SK-N-SH (cell line): Measurements from ENCODE around the gene MAD1L1. TPM values are rescaled to one million over a fixed set of nuclear protein-coding genes. Genes with fewer than 3 reads are reported as not detected.

Experiments
- CTCF ChIA-PET: fragments of 300-600, 350-600 bp; formaldehyde crosslinking; extraction: SDS; loops from one replicate; lab custom pipeline; 2021; lab: Yijun Ruan, JAX
- POLR2A ChIA-PET: fragments of 350-600 bp; sonication (Branson Sonifier 250); formaldehyde crosslinking; extraction: SDS; loops from one replicate; lab custom pipeline; 2020; ENCODE audit warnings: antibody characterized with exemption, inconsistent platforms; lab: Yijun Ruan, JAX
- DNase-seq: peaks from one replicate; pipeline ENCODE4 v3.0.0; 2012
- H2AFZ ChIP-seq: fragments of 200-600 bp; sonication (generic); 2 replicates; pipeline ENCODE4 v1.8.1; 2016; ENCODE audit warnings: antibody characterized with exemption, mild to moderate bottlenecking, low read depth
- H3F3A ChIP-seq: fragments of 200-600 bp; sonication (generic); replicated peaks from 2 replicates; pipeline ENCODE3; 2016; ENCODE audit warnings: antibody characterized with exemption, mild to moderate bottlenecking; ENCODE audit not compliant: insufficient read depth
- H3K27ac ChIP-seq, 2 experiments: fragments of 200-500 bp in 1 of 2; fragments of 200-600 bp in 1 of 2; sonication (Bioruptor generic) in 1 of 2; sonication (generic), shearing (Covaris generic) in 1 of 2; 2 replicates each; pipeline versions ENCODE4 v1.5.1 to v1.6.1; 2014 to 2016; ENCODE audit warnings: low read depth in 2 of 2, inconsistent platforms in 1 of 2, low read length in 1 of 2, mild to moderate bottlenecking in 1 of 2, mixed read lengths in 1 of 2
- H3K27me3 ChIP-seq: fragments of 200-600 bp; sonication (generic), shearing (Covaris generic); 2 replicates; pipeline ENCODE4 v1.6.1; 2016; ENCODE audit warnings: mixed run types; ENCODE audit not compliant: insufficient read depth
- H3K36me3 ChIP-seq, 2 experiments: fragments of 200-500 bp in 1 of 2; fragments of 200-600 bp in 1 of 2; sonication (Bioruptor generic) in 1 of 2; sonication (generic) in 1 of 2; replicated peaks in 1 of 2; 2 replicates each; pipeline versions ENCODE3 to v1.5.1; 2014 to 2016; ENCODE audit warnings: low read length in 1 of 2, mild to moderate bottlenecking in 1 of 2; ENCODE audit not compliant: insufficient read depth in 2 of 2, control insufficient read depth in 1 of 2
- H3K4me1 ChIP-seq, 2 experiments: fragments of 200-500 bp in 1 of 2; fragments of 200-600 bp in 1 of 2; sonication (Bioruptor generic) in 1 of 2; sonication (generic), shearing (Covaris generic) in 1 of 2; 2 replicates each; pipeline versions ENCODE4 v1.5.1 to v1.6.1; 2014 to 2016; ENCODE audit warnings: low read depth in 1 of 2, low read length in 1 of 2, mixed run types in 1 of 2; ENCODE audit not compliant: insufficient read depth in 2 of 2, control insufficient read depth in 1 of 2
- H3K4me2 ChIP-seq: fragments of 200-600 bp; sonication (generic), shearing (Covaris generic); 2 replicates; pipeline ENCODE4 v1.6.1; 2017; ENCODE audit warnings: mixed run types
- H3K4me3 ChIP-seq, 2 experiments: fragments of 200-500 bp in 1 of 2; fragments of 200-600 bp in 1 of 2; sonication (Bioruptor generic) in 1 of 2; sonication (generic), shearing (Covaris generic) in 1 of 2; 2 replicates each; pipeline versions ENCODE4 v1.5.1 to v1.8.1; 2014 to 2016; ENCODE audit warnings: low read depth in 2 of 2, inconsistent platforms in 1 of 2, low read length in 1 of 2, mild to moderate bottlenecking in 1 of 2, mixed read lengths in 1 of 2, moderate library complexity in 1 of 2
- H3K79me2 ChIP-seq: fragments of 200-600 bp; sonication (generic); 2 replicates; pipeline ENCODE4 v1.8.1; 2017; ENCODE audit warnings: mild to moderate bottlenecking; ENCODE audit not compliant: insufficient read depth
- H3K9ac ChIP-seq: fragments of 200-600 bp; sonication (generic); 2 replicates; pipeline ENCODE4 v1.6.1; 2017; ENCODE audit warnings: mixed run types
- H3K9me2 ChIP-seq: fragments of 200-600 bp; sonication (generic); 2 replicates; pipeline ENCODE4 v1.6.1; 2017; ENCODE audit warnings: mixed run types
- H3K9me3 ChIP-seq: fragments of 200-600 bp; sonication (generic); 2 replicates; pipeline ENCODE4 v1.6.1; 2017; ENCODE audit warnings: mixed run types, mild to moderate bottlenecking, moderate library complexity
- H4K20me1 ChIP-seq: fragments of 200-600 bp; sonication (generic); 2 replicates; pipeline ENCODE4 v1.6.1; 2017; ENCODE audit warnings: mild to moderate bottlenecking, mixed run types; ENCODE audit not compliant: insufficient read depth
- ELF1 ChIP-seq: IDR thresholded peaks from 2 replicates; pipeline ENCODE4 v1.4.0; 2012
- EZH2phosphoT487 ChIP-seq: fragments of 200-600 bp; sonication (generic); IDR thresholded peaks from 2 replicates; pipeline ENCODE4 v1.6.1; 2017; ENCODE audit warnings: low read depth, mixed run types, mild to moderate bottlenecking, antibody characterized with exemption, moderate library complexity, borderline replicate concordance
- FOSL2 ChIP-seq: IDR thresholded peaks from 2 replicates; pipeline ENCODE4 v1.4.0; 2012; ENCODE audit warnings: low read depth, mild to moderate bottlenecking, moderate library complexity, borderline replicate concordance
- FOXJ3 ChIP-seq: sonication (generic); formaldehyde crosslinking; IDR thresholded peaks from 2 replicates; pipeline ENCODE4 v1.5.1; 2020; ENCODE audit warnings: mild to moderate bottlenecking, missing genetic modification reagents
- FOXM1 ChIP-seq: IDR thresholded peaks from 2 replicates; pipeline ENCODE4 v1.4.0; 2012; ENCODE audit warnings: low read depth, mild to moderate bottlenecking
- GATA2 ChIP-seq: sonication (generic); formaldehyde crosslinking; IDR thresholded peaks from 2 replicates; pipeline ENCODE4 v1.5.0; 2020; ENCODE audit warnings: mild to moderate bottlenecking, missing genetic modification reagents
- JUND ChIP-seq: IDR thresholded peaks from 2 replicates; pipeline ENCODE4 v1.4.0; 2012
- MXI1 ChIP-seq: IDR thresholded peaks from 2 replicates; pipeline ENCODE4 v1.6.1; 2012; ENCODE audit warnings: mild to moderate bottlenecking, low read depth, low read length, improper control_type of control experiment
- SMC3 ChIP-seq: IDR thresholded peaks from 2 replicates; pipeline ENCODE4 v1.6.1; 2012; ENCODE audit warnings: low read depth, low read length, improper control_type of control experiment
- WGBS: methylation state at CpG from one replicate; pipeline ENCODE4 v1.1.6; 2017; ENCODE audit warnings: low lambda C conversion rate; 5-methylcytosine and 5-hydroxymethylcytosine counted together
- polyA plus RNA-seq, 3 experiments: library from polyadenylated mRNA; depleted of rRNA; stranded (reverse); fragments of >200 nt; gene quantifications; 2 replicates each; pipeline ENCODE4 v1.2.3, GENCODE V29; 2012
- TF ChIP-seq, protein P1 (sequence below): fragments of 200-600 bp; sonication (generic); IDR thresholded peaks from 2 replicates; pipeline ENCODE4 v1.6.1; 2017; ENCODE audit warnings: antibody characterized with exemption, mild to moderate bottlenecking, moderate library complexity
- TF ChIP-seq, protein P2 (sequence below): fragments of 150-350 bp; IDR thresholded peaks from 2 replicates; pipeline ENCODE4 v1.6.1; 2016; ENCODE audit warnings: mild to moderate bottlenecking, low read depth, low read length
- TF ChIP-seq, protein P3 (sequence below): IDR thresholded peaks from 2 replicates; pipeline ENCODE4 v1.4.0; 2012; ENCODE audit warnings: low read depth, borderline replicate concordance
- TF ChIP-seq, protein P4 (sequence below): IDR thresholded peaks from 2 replicates; pipeline ENCODE4; 2012

MAD1L1 gene
- polyA plus RNA-seq, 1 of the 3 experiments (the other 2 are of a cell fraction), result 46.2 TPM

DNA sequence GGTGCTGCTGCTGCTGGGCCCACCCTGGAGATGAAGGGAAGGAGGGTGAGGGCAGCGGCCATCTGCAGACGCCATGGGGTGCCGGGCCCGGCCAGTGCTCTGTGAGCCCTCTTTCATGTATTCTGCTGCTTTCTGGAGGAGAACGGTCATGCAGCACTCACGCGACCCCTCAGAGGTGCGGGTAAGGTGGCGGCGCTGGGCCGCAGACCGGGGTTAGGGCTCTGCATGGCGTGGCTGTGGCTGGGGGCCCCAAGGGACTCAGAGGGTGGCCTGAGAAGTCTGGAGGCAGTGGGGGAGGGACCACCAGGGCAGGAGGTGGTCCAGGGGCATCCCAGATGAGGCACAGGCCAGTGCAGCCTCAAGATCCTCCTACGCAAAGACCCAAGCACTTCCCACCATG lies 287.2 kb downstream of the MAD1L1 start:
- Histone ChIP-seq H3K4me3 (no peak overlapping the region), H4K20me1 (no peaks in the 10 kb centered on the region; the same call in 1 of the 2 replicates), H3K79me2 (no peaks in the 10 kb centered on the region), H3K27me3 (no peaks in the 10 kb centered on the region), H3F3A (no peaks in the 10 kb centered on the region), H3K9me3 (no peaks in the 10 kb centered on the region), H3K9me2 (no peaks in the 10 kb centered on the region), H3K4me2 (no peak overlapping the region), H3K9ac (no peak overlapping the region), H3K36me3 (no peaks in the 10 kb centered on the region), H2AFZ (no peak overlapping the region), H3K27ac (no peak overlapping the region), H3K4me1 (peaks cover 0 to 25% of the 10 kb centered on the region in 2 experiments; a peak in 1 of 4 replicates)
- ChIA-PET POLR2A (no interaction called here), CTCF (interaction anchor here (1.0 kb wide), 1 partner anchor 18 kb away, joined by 3 read pairs; no protein-coding TSS in a partner anchor)
- WGBS, result 80% methylated on average over 14 of the region's 14 CpGs
- DNase-seq, result no peak
- TF ChIP-seq SMC3, result no peak
- no peak for TF ChIP-seq GATA2
- TF ChIP-seq, protein P1, sequence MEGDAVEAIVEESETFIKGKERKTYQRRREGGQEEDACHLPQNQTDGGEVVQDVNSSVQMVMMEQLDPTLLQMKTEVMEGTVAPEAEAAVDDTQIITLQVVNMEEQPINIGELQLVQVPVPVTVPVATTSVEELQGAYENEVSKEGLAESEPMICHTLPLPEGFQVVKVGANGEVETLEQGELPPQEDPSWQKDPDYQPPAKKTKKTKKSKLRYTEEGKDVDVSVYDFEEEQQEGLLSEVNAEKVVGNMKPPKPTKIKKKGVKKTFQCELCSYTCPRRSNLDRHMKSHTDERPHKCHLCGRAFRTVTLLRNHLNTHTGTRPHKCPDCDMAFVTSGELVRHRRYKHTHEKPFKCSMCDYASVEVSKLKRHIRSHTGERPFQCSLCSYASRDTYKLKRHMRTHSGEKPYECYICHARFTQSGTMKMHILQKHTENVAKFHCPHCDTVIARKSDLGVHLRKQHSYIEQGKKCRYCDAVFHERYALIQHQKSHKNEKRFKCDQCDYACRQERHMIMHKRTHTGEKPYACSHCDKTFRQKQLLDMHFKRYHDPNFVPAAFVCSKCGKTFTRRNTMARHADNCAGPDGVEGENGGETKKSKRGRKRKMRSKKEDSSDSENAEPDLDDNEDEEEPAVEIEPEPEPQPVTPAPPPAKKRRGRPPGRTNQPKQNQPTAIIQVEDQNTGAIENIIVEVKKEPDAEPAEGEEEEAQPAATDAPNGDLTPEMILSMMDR, result no peak
- no peak for TF ChIP-seq JUND
- TF ChIP-seq, protein P2, sequence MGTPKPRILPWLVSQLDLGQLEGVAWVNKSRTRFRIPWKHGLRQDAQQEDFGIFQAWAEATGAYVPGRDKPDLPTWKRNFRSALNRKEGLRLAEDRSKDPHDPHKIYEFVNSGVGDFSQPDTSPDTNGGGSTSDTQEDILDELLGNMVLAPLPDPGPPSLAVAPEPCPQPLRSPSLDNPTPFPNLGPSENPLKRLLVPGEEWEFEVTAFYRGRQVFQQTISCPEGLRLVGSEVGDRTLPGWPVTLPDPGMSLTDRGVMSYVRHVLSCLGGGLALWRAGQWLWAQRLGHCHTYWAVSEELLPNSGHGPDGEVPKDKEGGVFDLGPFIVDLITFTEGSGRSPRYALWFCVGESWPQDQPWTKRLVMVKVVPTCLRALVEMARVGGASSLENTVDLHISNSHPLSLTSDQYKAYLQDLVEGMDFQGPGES, result no peak
- TF ChIP-seq ELF1, result no peak
- TF ChIP-seq EZH2phosphoT487, result no peak
- TF ChIP-seq, protein P3, sequence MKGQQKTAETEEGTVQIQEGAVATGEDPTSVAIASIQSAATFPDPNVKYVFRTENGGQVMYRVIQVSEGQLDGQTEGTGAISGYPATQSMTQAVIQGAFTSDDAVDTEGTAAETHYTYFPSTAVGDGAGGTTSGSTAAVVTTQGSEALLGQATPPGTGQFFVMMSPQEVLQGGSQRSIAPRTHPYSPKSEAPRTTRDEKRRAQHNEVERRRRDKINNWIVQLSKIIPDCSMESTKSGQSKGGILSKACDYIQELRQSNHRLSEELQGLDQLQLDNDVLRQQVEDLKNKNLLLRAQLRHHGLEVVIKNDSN, result no peak
- TF ChIP-seq FOXM1, result no peak
- TF ChIP-seq FOXJ3 (CRISPR knock-in tag), result no peak
- no peak for TF ChIP-seq MXI1
- TF ChIP-seq, protein P4, sequence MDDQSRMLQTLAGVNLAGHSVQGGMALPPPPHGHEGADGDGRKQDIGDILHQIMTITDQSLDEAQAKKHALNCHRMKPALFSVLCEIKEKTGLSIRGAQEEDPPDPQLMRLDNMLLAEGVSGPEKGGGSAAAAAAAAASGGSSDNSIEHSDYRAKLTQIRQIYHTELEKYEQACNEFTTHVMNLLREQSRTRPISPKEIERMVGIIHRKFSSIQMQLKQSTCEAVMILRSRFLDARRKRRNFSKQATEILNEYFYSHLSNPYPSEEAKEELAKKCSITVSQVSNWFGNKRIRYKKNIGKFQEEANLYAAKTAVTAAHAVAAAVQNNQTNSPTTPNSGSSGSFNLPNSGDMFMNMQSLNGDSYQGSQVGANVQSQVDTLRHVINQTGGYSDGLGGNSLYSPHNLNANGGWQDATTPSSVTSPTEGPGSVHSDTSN, result no peak
- no peak for TF ChIP-seq FOSL2
